GM12878 (cell line): ENCODE data around the gene HHIP.

Experiments
- CREB1 ChIP-seq: IDR thresholded peaks from 2 replicates; pipeline ENCODE4 v1.6.1; 2012; ENCODE audit warnings: low read depth, mild to moderate bottlenecking, inconsistent platforms
- CREM ChIP-seq: IDR thresholded peaks from 2 replicates; pipeline ENCODE4 v1.6.1; 2014; ENCODE audit warnings: antibody characterized with exemption, low read depth
- EZH2 ChIP-seq: IDR thresholded peaks from 2 replicates; pipeline ENCODE4 v1.6.1; 2012; ENCODE audit warnings: low read depth, mild to moderate bottlenecking, control low read depth, inconsistent platforms, low read length, borderline replicate concordance; ENCODE audit not compliant: control insufficient read depth
- JUNB ChIP-seq: IDR thresholded peaks from 2 replicates; pipeline ENCODE4 v1.6.1; 2016; ENCODE audit warnings: antibody characterized with exemption, mild to moderate bottlenecking
- NR2C2 ChIP-seq: IDR thresholded peaks from 2 replicates; pipeline ENCODE4 v1.6.1; 2011; ENCODE audit warnings: borderline replicate concordance, low read depth; ENCODE audit not compliant: control insufficient read depth, insufficient read length
- TF ChIP-seq, protein P1 (sequence below): fragments of 450-650 bp; conservative IDR thresholded peaks from 2 replicates; pipeline ENCODE4 v1.6.1; 2017; ENCODE audit warnings: mild to moderate bottlenecking, moderate library complexity
- TF ChIP-seq, protein P2 (sequence below), 3 experiments: IDR thresholded peaks in 2 of 3; conservative IDR thresholded peaks in 1 of 3; 2 replicates each; pipeline ENCODE4 v1.5.1; 2011; ENCODE audit warnings: low read depth in 3 of 3, low read length in 3 of 3, mild to moderate bottlenecking in 3 of 3, control low read depth in 2 of 3, moderate library complexity in 2 of 3, inconsistent platforms in 1 of 3, mixed read lengths in 1 of 3; ENCODE audit not compliant: control insufficient read depth in 2 of 3, insufficient read depth in 1 of 3; ENCODE audit errors: extremely low read depth in 1 of 3

DNA sequence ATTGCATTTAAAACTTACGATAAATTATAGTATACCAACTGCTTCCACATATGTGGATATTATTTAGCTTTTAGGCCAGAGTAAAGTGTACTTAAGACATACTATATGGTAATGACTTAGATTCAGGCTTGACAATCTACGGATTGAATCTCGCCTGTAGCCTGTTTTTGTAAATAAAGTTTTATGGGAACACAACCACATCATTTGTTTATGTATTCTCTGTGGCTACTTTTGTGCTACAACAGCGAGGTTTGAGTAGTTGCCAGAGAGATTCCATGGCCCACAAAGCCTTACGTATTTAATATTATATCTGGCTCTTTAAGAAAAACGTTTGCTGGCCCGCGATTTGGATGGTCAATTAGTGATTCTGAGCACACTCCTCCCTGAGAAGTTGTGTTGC is 37.6 kb downstream of the HHIP start:
- TF ChIP-seq NR2C2, result no peak
- no peak for TF ChIP-seq CREB1
- TF ChIP-seq, protein P1, sequence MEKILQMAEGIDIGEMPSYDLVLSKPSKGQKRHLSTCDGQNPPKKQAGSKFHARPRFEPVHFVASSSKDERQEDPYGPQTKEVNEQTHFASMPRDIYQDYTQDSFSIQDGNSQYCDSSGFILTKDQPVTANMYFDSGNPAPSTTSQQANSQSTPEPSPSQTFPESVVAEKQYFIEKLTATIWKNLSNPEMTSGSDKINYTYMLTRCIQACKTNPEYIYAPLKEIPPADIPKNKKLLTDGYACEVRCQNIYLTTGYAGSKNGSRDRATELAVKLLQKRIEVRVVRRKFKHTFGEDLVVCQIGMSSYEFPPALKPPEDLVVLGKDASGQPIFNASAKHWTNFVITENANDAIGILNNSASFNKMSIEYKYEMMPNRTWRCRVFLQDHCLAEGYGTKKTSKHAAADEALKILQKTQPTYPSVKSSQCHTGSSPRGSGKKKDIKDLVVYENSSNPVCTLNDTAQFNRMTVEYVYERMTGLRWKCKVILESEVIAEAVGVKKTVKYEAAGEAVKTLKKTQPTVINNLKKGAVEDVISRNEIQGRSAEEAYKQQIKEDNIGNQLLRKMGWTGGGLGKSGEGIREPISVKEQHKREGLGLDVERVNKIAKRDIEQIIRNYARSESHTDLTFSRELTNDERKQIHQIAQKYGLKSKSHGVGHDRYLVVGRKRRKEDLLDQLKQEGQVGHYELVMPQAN, result no peak
- no peak for TF ChIP-seq EZH2
- no peak for TF ChIP-seq CREM
- TF ChIP-seq, protein P2, sequence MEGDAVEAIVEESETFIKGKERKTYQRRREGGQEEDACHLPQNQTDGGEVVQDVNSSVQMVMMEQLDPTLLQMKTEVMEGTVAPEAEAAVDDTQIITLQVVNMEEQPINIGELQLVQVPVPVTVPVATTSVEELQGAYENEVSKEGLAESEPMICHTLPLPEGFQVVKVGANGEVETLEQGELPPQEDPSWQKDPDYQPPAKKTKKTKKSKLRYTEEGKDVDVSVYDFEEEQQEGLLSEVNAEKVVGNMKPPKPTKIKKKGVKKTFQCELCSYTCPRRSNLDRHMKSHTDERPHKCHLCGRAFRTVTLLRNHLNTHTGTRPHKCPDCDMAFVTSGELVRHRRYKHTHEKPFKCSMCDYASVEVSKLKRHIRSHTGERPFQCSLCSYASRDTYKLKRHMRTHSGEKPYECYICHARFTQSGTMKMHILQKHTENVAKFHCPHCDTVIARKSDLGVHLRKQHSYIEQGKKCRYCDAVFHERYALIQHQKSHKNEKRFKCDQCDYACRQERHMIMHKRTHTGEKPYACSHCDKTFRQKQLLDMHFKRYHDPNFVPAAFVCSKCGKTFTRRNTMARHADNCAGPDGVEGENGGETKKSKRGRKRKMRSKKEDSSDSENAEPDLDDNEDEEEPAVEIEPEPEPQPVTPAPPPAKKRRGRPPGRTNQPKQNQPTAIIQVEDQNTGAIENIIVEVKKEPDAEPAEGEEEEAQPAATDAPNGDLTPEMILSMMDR (IDR thresholded peaks at IDR 0.05 in 2 of 3, conservative IDR thresholded peaks at IDR 0.05 in 1 of 3; ENCODE audit: control insufficient read depth in 2 of 3, extremely low read depth in 1 of 3, insufficient read depth in 1 of 3, low read depth in 3 of 3, low read length in 3 of 3), result no peak
- no peak for TF ChIP-seq JUNB
